ENCODE measurements around the gene PTPRE.

Gene PTPRE

DNA sequence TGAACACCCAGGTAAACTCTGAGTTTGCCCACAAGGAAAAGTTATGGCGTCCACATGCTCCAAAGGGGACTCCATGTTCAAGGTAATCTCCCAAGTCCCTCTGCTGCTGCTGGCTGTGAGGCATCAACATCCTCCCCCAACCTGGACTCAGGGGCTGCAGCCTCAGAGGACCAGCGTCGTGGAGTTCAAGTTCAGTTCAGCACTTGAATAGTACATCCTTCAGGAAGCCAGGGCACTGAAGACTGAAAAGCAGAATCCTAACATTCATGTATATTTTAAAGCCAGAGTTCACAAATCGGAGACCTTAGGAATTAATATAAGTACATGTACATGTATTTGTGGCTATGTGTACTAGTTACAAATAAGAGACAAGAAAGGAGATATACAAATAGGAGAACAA, 90.4 kb downstream of the PTPRE start:
- no peak overlapping the region for H3K4me3 ChIP-seq (ENCODE audit: low read depth, low read length)

DNA sequence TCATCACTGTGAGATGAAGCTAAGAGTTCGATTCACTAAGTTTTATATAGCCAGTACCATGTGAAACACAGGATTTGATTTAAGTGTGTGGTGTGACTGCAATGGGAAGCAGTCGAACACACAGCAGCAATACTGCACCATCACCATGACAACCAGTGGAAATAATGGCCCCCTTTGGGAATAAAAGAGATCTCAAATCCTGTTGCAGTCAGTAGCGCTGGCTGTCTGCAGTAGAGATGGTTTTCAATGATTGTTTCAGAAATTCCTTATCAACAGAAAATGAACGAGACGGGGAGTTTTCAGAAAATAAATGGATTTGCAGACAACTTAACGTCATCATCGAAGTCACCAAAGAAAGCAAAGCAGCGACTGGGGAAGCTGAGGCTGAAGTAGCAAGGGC, 91.0 kb downstream of the PTPRE start:
- H3K4me3 ChIP-seq (ENCODE audit: low read depth, low read length): no peak overlapping the region

DNA sequence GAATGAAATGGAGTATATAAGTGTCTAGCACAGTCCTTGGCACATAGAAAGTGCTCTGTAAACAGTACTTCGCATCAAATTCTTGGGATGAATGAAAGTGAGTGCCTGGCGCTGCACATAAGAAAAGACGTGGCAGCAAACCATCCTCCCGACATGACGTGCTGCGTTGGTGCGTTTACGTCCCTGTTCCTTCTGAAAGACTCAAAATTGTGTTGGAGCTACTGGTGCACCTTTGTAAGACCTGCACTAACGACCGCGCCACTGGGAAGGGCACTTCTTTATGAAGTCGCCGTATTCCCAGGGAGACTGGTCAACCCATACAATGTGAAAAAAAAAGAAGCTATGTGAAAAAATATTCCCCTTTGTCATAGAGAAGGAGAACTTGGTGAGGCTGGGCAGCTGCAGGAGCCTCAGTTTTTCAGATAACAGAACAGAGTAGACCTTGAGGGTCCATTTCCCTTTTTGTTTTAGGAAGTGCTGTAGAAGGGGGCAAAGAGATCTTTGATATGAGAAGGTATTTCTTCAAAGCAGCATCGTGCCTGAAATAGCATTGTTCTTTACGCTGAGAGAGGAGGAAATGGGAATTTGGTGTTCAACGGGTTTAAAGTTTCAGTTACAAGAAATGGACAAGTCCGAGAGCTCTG, 91.7 kb downstream of the PTPRE start:
- H3K4me3 ChIP-seq (ENCODE audit: low read depth, low read length): no peak overlapping the region

DNA sequence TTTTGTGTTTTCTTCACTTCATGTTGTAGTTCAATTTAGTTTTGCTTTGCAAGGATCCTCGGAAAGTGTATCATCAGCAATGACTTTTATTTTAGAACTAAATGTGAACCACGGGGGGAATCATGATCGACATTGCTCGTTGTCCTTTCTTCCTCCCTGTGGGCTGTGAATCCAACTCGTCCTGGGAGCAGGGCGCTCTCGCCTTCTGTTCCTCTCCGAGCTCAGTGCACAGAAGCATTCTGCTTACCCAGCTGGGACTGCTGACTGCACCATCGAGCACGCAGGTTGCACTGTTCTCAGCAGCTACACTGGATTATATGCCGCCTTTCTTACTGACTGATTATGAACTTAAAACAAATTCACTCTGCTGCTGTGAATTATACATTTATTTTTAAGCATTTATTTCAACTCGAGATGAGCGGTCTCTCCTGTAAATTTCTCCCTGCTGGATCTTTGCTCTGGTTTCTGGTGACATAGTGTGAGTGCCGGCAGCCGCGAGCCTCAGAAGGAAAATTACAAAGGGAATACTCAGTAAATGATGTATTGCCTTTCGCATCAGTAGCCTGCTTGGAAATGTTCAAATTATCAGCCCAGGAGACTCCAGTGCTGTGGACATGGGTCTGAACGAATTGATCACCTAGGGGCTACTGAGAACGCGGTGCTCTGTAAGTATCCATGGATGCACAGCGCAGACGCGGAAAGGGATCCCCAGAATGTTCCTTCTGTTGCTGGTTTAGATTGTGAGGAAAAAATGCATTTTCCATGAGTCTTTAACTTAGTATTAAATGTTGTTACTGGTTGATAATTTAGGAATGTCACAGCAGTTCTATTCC, 92.6 kb downstream of the PTPRE start:
- H3K4me3 ChIP-seq (ENCODE audit: low read depth, low read length): no peak overlapping the region

DNA sequence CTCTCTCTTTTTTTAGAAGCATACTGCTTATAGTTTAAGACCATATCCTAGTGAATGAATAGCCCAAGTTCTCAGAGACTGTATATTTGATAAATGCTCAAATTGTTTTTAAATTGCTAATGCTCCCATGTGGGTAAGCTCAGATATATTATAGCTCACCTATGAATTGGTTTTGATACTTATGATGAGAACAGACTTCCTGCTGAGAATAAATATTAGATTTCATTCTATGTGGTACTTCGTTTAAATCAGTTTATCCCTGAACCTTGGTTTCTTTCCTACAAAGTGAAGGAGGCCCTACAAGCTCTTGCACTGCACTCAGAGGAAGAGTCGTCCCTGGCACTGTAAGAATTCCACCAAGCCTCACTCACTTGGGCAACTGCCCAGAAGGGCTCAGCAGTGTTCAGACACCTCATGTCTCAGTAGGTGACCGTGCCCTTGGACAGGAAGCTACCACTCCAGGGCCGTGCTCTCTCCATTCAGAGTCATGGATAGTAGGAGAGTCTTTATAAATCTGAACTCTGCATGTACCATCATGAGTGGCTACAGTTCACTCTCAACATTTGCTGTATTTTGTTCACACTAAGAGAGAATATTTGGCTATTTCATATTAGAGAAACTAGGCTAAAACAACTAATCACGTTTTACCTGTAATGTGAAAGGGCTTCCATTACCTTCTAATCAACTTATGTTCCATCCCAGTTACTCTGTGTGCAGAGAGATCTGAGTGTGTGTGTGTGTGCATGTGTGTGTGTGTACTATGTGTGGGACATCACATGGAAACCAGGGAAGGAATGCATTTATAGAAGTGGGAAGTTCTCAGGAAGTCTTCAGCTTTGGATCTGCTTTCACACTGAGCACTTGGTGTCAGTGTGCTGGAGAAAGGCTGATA, 93.8 kb downstream of the PTPRE start:
- H3K4me3 ChIP-seq (ENCODE audit: low read depth, low read length): no peak overlapping the region

DNA sequence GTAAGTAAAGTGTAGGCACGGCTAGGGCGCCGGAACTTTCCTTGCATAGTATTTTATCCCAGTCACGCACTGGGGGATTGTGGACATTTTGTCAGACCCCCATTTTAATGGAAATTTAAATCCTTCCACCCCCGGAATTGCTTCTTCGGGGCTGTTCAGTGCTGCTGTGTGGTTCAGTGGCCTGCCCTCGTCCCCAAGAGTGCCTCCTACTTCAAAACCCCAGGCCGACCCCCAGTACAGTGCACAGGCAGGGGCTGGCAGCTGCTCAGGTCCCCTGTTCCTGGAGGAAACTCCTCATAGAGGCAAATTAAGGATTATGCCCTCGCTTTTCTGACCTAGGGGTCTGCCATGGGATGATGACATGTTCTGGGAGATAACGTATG, 94.5 kb downstream of the PTPRE start:
- no peak overlapping the region for H3K4me3 ChIP-seq (ENCODE audit: low read depth, low read length)

DNA sequence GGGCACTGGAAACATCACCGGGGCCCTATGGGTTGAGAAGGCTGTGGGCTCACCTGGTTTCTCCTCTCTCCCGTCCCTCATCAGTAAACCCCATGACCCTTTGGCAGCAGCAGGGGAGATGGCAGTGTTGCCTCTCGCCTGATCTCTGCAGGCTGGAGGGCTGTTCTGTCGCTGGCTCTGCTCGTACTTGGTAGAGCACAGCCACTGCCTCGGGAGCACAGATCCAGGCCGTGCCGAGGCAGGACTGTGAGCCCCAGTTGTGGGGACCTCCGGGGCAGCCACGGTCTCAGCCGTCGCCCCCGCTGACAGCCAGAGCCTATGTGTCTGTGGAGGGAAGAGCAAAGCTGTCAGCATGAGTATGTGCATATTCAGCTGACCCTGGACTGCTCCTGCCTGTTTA, 94.9 kb downstream of the PTPRE start:
- H3K4me3 ChIP-seq (ENCODE audit: low read depth, low read length): no peak overlapping the region

DNA sequence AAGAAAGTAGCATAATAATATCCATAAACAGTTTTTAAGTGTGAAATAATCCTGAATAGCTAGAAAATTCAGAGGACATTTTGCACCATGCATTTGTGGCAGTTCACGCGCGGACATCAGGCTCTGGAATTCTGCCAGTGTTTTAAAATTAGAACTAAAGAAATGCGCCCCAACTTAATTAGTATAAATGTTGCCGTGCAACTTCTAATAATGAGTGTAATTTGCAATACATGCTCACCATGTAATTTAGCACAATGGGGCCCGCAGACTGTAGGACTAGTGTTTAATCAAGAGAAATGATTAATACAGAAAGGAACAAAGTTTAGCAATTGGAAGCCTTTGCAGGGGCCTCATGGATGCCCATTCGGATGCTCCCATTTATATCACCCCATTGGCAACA, 96.6 kb downstream of the PTPRE start:
- H3K4me3 ChIP-seq (ENCODE audit: low read depth, low read length): no peak overlapping the region

DNA sequence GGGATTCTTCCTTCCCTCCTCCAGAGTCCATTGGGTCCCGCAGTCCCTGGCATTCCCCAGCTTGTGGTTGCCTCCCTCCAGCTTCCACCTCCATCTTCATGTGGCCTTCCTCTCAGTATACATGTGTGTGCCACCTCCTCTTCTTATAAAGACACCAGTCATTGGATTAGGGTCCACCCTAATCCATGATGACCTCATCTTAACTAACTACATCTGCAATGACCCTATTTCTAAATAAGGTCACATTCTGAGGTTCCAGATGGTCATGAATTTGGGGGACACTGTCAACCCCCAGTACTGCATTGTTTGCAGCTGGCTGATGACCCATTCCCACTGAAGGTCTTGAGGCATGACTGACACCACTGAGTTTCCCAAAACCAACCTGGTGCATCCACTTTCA, 99.0 kb downstream of the PTPRE start:
- H3K4me3 ChIP-seq (ENCODE audit: low read depth, low read length): no peak overlapping the region

DNA sequence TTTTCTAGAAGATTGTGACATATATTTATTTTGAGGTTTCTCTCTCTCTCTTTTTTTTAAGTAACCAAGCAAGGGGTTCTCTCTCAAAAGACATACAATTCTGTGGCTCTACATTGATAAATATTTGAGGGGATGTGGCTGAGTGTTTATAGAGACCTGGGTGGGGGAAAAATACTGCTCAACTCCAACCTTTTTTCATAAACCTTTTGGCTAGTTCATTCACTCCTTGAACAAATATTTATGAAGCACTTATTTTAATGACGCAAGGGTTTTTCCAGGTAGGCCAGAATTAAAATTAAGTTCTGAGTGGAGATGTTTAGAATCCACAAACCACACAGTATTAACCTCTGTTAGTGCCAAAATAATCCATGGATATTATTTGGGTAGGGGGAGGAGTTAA, 100.2 kb downstream of the PTPRE start:
- H3K4me3 ChIP-seq (ENCODE audit: low read depth, low read length): no peak overlapping the region

DNA sequence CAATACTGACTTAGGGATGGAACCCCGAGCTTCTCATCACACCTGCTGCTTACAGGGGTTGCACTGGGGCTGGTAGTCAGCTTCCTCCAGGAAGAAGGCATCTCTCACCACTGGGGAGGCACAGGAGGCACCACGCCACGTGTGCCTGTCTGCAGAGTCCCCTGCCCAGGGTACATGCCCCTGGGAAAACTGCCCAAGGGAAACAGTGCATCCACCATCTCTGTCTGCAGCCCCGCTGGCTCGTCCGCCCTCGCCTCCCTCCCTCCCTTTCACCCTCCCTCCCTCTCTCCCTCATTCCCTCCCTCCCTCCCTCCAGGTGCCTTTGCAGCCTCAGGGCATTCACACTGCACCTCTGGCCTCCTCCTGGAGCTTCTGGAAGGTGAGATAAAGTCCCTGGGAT, 101.1 kb downstream of the PTPRE start:
- H3K4me3 ChIP-seq (ENCODE audit: low read depth, low read length): no peak overlapping the region

DNA sequence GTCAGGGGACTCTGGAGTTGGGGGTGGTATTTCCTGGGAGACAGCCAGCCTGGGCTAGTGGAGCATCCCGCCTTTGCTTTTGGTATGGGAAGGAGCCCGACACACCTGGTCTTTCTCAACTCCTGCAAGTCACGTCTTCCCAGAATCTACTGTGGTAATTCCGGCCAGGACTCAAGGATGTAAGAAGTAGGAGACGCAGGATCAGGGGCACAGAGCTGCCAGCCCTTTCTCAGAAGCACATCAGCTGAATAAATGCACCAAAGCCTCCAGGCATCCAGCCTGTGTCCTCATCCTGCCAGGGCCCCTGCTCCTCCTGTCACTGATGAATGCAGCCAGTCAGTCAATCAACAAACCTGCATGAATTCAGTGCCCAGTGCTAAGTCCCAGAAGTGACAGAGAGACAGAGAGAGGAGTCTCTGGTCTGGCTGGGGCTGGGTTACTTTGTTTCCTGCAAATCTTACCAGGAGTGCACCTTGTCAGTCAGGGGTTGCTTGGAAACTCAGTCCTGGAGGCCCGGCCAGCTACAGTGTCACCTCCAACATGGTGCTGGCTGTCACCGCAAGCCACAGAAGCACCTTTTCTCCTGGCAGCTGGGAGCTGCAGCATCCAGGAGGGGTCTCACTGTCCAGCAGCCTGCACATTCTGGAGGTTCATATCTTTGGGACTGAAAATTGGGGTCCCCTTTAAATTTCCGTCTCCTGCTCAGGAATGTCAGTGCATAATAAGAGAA, 101.8 kb downstream of the PTPRE start:
- no peak overlapping the region for H3K4me3 ChIP-seq (ENCODE audit: low read depth, low read length)

DNA sequence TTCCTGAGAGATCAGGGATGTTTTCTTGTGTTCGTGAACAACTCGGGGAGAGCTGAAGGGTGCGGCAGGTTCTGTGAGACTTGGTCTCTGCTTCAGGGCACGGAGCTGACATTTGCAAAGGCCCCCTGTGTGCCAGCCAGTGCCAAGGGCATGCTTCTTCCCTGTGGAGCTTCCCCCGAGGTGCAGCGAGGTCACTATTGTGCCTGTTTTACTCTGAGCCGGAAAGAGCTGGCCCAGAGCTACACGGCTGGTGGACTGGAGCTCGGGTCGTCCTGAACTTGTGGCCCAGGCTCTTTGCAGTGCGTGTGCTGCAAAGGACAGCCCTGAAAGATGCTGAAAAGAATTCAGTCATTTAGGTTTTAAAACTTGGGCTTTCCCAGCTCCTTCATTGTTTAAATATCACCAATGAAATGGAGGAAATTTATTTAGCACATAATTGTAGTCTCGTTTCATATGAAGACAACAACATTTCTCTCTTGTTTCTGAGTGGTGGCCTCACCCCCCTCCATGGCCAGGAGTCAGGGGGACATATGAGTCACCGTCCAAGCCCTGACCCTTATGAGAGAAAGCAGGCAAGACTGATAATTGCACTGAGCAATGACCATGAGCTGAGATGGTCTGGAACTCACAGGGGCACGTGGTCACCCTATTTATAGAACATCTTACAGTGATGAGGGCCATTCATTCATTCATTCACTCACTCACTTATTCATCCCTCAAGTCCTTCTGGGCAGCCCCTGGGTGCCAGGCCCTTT, 102.6 kb downstream of the PTPRE start:
- H3K4me3 ChIP-seq (ENCODE audit: low read depth, low read length): no peak overlapping the region

DNA sequence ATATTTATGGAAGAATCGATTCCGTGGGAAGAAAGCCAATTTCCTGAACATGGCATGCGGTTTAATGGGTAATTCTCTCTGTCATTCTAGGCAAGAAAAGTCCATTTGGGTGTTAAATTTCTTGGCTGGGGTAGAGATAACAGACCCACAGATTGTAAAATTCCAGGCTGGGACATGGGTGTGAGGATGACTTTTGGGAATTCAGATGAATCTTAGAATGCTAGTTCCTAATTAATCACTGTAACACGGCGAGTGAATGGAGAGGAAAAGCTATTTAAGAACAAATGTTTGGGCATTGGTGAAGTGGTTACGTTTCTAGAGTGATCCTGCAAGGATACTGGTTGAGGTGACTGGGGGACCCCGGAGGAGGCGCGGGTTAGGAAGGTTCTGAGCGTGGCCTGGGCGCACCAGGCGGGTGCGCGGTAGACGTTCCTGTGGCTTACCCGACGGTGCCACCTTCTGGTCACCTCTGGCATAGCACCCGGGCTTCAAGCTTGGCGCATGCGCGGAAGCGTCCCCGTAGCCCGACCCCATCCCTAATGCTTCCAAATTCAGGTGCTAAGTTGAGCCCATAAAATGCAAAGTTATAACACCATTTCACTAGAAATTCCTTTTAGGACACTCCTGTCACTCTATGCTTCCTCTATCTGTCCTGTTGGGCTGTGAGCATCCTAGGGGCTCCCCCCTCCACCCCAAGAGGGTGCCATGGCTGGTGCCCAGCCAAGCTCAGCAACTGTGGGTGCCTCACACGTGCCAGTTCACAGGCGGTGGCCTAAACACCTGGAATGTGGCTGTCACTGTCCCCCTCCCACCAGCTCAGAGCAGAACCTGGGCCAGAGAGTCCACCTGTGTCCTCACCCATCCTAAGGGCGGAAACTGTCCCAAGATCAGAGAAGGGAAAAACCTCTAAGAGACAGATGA, 104.4 kb downstream of the PTPRE start:
- H3K4me3 ChIP-seq (ENCODE audit: low read depth, low read length): no peak overlapping the region

DNA sequence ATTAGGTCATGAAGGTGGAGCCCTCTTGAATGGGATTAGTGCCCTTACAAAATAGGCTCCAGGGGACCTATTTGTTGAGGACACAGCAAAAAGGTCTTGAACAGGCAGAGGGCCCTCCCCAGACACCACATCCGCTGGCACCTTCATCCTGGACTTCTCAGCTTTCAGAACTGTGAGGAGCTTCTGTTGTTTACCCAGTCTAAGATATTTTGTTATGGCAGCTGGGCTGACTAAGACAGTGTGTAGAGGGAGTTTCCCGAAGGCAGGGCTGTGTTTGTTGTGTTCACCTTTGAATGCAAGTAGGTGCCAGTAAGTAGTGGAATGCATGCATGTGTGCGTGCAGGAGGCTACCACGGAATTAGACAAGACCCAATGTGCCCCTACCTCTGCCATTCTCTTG, 106.7 kb downstream of the PTPRE start:
- H3K4me3 ChIP-seq (ENCODE audit: low read depth, low read length): no peak overlapping the region

DNA sequence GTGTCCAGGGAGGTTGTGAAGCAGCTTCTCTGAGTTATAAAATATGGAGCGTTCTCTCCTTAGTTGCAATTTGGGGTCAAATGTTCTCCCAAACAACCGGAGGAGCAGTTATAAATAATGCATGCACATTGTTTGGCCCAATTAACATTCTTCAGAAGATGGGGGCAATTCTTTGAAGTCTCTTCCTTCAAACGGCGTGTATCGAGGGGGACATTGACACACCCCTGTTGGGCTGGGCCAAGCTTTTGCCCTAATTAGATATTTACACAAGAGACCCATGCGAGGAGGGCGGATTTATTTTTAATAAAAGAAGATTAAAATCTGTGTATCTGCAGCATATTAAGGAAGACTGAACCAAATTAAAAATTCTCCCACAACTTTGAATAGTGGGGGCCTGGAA, 107.3 kb downstream of the PTPRE start:
- H3K4me3 ChIP-seq (ENCODE audit: low read depth, low read length): no peak overlapping the region

DNA sequence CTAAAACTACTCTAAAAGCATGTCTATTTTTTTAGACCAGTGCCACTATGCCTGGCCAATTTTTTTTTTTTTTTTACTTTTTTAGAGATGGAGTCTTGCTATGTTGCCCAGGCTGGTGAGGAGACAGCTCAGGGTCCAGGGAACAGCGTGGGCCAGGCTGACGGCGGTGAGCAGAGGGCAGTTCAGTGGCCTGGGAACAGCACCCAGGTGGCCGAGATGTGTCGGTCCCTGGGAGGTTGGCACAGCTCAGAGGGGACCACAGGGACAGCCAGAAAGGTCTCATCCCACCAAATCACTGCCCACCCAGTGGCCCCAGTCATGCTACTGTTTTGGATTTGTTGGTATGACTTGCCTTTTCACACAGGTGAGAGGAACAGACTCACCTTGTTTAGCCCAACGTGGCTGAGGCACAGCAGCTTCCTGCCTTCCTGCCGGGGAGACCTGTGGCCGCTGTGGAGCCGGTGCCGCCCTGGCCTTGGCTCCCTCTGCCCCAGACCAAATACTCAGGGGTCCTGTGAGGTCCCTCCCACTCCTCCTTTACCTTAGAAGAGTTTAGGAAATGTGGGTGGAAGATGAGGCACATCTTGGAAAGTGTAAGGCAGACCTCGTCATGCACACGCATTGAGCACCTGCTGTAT, 109.6 kb downstream of the PTPRE start:
- no peak overlapping the region for H3K4me3 ChIP-seq (ENCODE audit: low read depth, low read length)

DNA sequence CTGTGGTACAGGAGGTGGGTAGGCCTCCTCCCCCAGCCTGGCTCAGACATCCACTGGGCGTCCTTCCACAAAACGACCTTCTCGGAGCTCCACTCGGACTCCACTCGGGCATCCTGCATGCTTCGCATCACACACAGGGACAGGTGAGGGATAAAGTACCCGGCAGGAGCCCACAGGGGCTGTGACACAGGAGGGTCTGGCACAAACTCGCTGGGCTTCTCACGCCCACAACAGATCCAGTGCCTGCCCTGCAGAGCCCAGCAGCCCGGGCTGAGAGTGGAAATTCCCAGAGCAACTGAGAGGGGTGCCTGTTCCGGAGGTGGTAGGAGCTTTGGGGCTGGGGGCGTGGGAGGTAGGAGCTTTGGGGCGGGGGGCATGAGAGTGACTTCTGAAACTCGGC, 110.9 kb downstream of the PTPRE start:
- no peak overlapping the region for H3K4me3 ChIP-seq (ENCODE audit: low read depth, low read length)

DNA sequence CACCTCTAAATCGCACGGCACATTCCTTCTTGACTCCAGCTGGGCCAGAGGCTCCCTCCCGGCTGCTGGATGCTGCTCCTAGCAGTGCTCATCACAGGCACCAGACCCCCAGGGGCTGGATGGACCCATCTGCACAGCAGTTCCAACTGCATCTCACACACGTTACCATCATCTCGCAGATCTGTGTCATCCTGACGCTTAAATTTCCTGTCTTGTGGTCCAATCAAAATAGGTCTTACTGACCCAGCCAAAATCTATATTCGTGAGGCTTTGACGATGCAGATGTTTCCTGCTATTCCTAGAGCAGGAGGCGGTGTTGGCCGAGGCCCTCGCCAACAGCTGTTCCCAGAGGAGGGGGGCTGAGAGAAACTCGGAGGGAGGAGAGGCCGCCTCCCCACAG, 111.3 kb downstream of the PTPRE start:
- no peak overlapping the region for H3K4me3 ChIP-seq (ENCODE audit: low read depth, low read length)
